Mucosa of stomach (tissue), 1 donor: ENCODE results near the gene RPUSD3.
"Not testable (repeated sequence)": the region's sequence is repeated elsewhere in the genome, so short reads cannot be mapped to it uniquely, and the experiment has no call there.

Source experiments
- H3K27me3 ChIP-seq: one replicate; pipeline ENCODE4 v1.7.0; 2013; ENCODE audit warnings: mild to moderate bottlenecking, low read length; ENCODE audit not compliant: control insufficient read depth, insufficient read depth
- H3K36me3 ChIP-seq: one replicate; pipeline ENCODE4 v1.7.0; 2013; ENCODE audit warnings: low read length; ENCODE audit not compliant: control insufficient read depth, insufficient read depth
- H3K4me1 ChIP-seq: one replicate; pipeline ENCODE4 v1.7.0; 2013; ENCODE audit warnings: mild to moderate bottlenecking, low read length; ENCODE audit not compliant: control insufficient read depth, insufficient read depth
- H3K4me3 ChIP-seq: one replicate; pipeline ENCODE4 v1.7.0; 2013; ENCODE audit warnings: low read length
- H3K9ac ChIP-seq: one replicate; pipeline ENCODE4 v1.7.0; 2013; ENCODE audit warnings: mild to moderate bottlenecking, low read length, moderate library complexity
- H3K9me3 ChIP-seq: one replicate; pipeline ENCODE4 v1.7.0; 2013; ENCODE audit warnings: mild to moderate bottlenecking, low read length, moderate library complexity; ENCODE audit not compliant: control insufficient read depth
- donor health status: Pancreatic carcinoma.

The RPUSD3 gene

DNA sequence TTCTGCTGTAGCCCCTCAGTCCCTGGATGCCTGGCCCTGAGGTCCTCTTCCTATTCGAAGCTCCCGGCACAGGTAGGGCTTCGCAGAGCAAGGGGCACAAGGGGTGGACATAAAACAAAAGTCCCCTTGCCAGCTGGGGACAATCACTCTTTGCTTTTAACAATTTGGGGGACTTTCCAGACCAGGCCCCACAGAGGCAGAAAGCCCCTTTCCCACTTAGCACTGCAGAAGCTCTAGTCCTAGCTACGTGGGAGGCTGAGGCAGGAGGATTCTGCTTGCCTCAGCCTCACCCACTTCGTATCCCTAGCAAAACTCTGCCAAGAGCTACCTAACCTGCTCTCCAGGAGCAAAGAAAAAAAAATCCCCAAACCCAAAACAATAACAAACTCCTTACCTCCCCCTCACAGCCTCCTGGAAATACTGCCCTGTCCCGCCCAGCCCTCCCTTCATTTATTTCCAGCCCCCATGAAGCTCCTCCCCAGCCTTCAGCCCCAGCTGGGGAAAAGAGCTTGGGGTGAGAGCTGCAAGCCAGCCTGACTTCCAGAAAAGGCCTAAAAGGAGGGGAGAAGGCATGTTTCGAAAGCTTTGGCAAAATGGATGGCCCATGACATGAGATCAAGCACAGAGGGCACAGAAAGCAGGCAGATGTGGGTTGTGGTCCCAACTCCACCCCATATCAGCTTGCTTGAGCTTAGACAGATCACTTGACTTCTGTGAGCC lies 36.2 kb upstream of the RPUSD3 start, which contains the start of gene CIDEC:
CIDEC (minus strand) TSS at position 424 of the 720 bp plus-strand sequence. CDS start 1,767 bp downstream, outside the sequence.
- H3K4me3 ChIP-seq, result no peak within 1 kb of the TSS
- peaks cover 24% of the 10 kb centered on the region for H3K4me1 ChIP-seq
- H3K36me3 ChIP-seq, result no peaks in the 10 kb centered on the region
- no peak within 1 kb of the TSS for H3K9ac ChIP-seq
- H3K27me3 ChIP-seq, result no peaks in the 10 kb centered on the region
- no peaks in the 10 kb centered on the region for H3K9me3 ChIP-seq

DNA sequence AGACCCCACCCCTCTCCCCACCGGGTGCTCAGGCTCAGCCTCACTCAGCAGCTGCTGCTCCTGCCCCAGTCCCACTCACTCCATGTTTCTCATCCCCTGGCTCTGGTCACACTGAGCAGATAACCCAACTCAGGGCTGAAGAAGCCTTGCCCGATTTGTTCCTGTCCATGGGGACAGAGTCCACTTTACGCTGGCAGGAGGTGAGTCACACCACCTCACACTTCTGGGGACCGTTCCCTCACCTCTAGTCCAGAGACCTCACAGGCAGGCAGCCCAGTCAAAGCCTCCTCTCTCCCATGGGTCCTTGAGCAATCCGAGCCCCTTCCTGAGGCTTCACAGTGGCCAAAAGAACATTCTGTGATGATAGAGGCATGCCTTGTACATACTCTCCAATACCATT lies 34.9 kb upstream of the RPUSD3 start:
- Histone ChIP-seq H3K9me3 (no peaks in the 10 kb centered on the region), H3K4me3 (no peak overlapping the region), H3K27me3 (no peaks in the 10 kb centered on the region), H3K9ac (no peak overlapping the region), H3K4me1 (peaks cover 16% of the 10 kb centered on the region), H3K36me3 (no peaks in the 10 kb centered on the region)

DNA sequence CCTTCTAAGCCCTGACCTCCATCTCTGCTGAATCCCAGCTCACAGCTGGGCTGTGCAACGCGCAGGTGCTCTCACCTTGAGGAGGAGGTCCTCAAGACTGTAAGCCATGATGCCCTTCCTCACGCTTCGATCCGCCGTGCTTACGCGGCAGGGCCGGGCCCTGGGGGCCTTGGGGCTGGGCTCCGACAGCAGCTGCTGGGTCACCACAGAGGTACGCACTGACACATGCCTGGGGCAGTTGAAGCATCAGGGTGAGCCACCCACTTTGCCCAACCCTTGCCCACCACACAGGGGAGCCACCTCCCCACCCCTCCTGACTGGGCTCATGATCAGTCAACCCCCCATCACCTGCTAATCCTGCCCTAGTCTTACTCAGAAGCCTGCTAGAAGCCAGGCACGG lies 33.2 kb upstream of the RPUSD3 start:
- Histone ChIP-seq H3K4me3 (no peak overlapping the region), H3K9ac (no peak overlapping the region), H3K27me3 (no peaks in the 10 kb centered on the region), H3K9me3 (no peaks in the 10 kb centered on the region), H3K4me1 (peaks cover 14% of the 10 kb centered on the region), H3K36me3 (no peaks in the 10 kb centered on the region)

DNA sequence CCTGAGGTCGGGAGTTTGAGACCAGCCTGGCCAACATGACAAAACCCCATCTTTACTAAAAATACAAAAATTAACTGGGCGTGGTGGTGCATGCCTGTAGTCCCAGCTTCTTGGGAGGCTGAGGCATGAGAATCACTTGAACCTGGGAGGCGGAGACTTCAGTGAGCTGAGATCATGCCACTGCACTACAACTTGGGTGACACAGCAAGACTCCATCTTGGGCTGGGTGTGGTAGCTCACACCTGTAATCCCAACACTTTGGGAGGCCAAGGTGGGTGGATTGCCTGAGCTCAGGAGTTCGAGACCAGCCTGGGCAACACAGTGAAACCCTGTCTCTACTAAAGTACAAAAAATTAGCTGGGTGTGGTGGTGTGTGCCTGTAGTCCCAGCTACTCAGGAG lies 32.4 kb upstream of the RPUSD3 start:
- H3K27me3 ChIP-seq, H3K9me3 ChIP-seq, H3K36me3 ChIP-seq, H3K4me3 ChIP-seq, H3K9ac ChIP-seq: not testable (repeated sequence)
- H3K4me1 ChIP-seq, result peaks cover 14% of the 10 kb centered on the region

DNA sequence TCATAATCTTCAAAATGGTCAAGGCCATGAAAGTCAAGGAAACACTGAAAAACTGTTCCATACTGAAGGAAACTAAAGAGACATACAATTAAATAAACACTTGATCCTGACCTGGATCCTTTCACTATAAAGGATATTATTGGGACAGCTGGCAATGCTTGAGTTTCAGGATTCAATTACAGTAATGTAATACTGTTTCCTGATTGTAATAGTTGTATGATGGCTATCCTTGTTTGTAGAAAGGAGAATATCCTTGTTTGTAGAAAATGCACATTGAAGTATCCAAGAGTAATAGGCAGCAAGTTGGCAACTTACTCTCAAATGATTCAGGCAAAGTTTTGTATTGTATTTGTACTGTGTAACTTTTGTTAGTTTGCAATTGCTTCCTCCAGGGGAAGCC lies 31.6 kb upstream of the RPUSD3 start:
- Histone ChIP-seq H3K9me3 (no peaks in the 10 kb centered on the region), H3K4me1 (peaks cover 14% of the 10 kb centered on the region), H3K9ac (no peak overlapping the region), H3K27me3 (no peaks in the 10 kb centered on the region), H3K4me3 (no peak overlapping the region), H3K36me3 (no peaks in the 10 kb centered on the region)

DNA sequence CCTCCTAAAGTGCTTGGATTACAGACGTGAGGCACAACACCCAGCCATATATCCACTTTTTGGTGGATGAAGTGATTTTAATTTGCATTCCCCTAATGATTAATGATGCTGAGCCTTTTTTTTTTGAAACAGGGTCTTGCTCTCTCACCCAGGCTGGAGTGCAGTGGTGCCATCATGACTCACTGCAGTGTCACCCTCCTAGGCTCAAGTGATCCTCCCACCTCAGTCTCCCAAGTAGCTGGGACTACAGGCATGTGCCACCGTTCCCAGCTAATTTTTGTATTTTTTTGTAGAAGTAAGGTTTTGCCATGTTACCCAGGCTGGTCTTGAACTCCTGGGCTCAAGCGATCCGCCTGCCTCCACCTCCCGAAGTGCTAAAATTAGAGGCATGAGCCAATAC lies 28.3 kb upstream of the RPUSD3 start:
- H3K36me3 ChIP-seq, H3K4me1 ChIP-seq, H3K27me3 ChIP-seq, H3K4me3 ChIP-seq, H3K9me3 ChIP-seq, H3K9ac ChIP-seq: not testable (repeated sequence)

DNA sequence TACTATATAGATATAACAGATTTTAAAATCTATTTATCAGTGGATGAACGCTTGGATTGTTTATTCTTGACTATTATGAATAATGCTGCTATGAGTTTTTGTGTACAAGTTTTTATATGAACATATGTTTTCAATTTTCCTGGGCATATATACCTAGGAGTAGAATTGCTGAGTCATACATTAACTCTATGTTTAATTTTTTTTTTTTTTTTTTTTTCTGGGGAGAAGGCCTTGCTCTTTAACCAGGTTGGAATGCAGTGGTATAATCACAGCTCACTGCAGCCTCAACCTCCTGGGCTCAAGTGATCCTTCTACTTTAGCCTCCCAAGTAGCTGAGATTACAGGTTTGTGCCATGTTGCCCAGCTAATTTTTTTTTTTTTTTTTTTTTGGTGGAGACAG lies 27.2 kb upstream of the RPUSD3 start:
- no peaks in the 10 kb centered on the region for H3K27me3 ChIP-seq
- no peak overlapping the region for H3K4me3 ChIP-seq
- no peaks in the 10 kb centered on the region for H3K36me3 ChIP-seq
- no peaks in the 10 kb centered on the region for H3K9me3 ChIP-seq
- H3K9ac ChIP-seq, result no peak overlapping the region
- H3K4me1 ChIP-seq, result no peaks in the 10 kb centered on the region

DNA sequence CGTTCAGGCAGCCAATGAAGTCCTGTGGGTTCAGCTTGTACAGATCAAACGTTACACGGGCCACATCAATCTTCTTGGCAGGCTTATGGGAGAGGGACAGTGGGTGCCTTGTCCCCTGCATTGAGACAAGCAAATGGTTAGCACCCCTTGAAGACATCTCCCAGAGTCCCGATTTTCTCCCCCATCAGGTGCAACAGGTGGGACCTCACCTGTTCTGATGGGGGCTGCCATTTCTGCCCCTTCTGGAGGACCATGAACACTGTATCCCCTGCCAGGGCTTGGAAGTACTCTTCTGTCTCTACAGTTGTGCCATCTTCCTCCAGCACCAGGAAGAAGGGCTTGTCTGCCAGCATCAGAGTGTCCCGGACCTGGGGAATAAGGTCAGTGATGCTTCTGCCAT lies 26.1 kb upstream of the RPUSD3 start:
- Histone ChIP-seq H3K4me1 (no peaks in the 10 kb centered on the region), H3K9me3 (no peaks in the 10 kb centered on the region), H3K27me3 (no peaks in the 10 kb centered on the region), H3K4me3 (no peak overlapping the region), H3K36me3 (no peaks in the 10 kb centered on the region), H3K9ac (no peak overlapping the region)

DNA sequence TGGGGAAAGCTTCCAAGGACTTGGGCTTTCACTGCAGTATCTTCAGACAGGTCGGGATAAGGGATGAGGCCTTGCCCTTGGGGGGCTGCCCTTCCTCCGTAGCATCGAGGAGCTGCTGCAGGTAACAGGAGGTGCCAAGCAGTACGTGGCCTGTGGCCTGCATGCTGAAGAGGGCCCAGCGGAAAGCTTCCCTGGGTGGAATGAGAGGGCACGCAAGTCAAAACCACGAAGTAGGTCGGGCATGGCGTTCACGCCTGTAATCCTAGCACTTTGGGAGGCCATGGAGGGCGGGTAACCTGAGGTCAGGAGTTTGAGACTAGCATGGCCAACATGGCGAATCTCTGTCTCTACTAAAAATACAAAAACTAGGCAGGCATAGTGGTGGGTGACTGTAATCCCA lies 23.3 kb upstream of the RPUSD3 start:
- Histone ChIP-seq H3K36me3 (no peaks in the 10 kb centered on the region), H3K4me1 (peaks cover 10% of the 10 kb centered on the region), H3K9ac (no peak overlapping the region)

DNA sequence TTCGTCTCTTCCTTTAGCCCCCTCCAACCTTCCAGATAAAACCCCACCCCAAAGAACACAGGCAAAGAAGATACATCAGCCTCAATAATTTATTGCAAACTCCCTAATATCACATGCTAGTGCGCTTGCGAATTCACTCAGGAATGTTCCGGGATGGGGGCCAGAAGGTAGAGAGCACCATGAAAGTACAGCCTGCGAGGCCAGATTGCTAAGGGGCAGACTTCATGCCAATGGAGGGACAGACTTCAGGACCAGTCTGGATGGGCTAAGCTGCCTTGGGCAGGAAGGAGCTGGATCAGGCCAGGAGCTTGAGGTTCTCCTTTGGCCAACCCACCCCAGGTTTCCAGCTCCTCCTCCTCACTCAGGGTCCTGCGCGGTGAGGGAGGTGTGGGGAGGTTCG lies 22.8 kb upstream of the RPUSD3 start:
- Histone ChIP-seq H3K4me3 (no peak overlapping the region), H3K27me3 (peaks cover 3% of the 10 kb centered on the region), H3K9me3 (no peaks in the 10 kb centered on the region), H3K36me3 (no peaks in the 10 kb centered on the region), H3K9ac (no peak overlapping the region), H3K4me1 (peaks cover 12% of the 10 kb centered on the region)

More for the DNA sequence above, 23.3 kb upstream of the RPUSD3 start:
- no peak overlapping the region for H3K4me3 ChIP-seq
- H3K27me3 ChIP-seq, result peaks cover 3% of the 10 kb centered on the region
- H3K9me3 ChIP-seq, result no peaks in the 10 kb centered on the region

DNA sequence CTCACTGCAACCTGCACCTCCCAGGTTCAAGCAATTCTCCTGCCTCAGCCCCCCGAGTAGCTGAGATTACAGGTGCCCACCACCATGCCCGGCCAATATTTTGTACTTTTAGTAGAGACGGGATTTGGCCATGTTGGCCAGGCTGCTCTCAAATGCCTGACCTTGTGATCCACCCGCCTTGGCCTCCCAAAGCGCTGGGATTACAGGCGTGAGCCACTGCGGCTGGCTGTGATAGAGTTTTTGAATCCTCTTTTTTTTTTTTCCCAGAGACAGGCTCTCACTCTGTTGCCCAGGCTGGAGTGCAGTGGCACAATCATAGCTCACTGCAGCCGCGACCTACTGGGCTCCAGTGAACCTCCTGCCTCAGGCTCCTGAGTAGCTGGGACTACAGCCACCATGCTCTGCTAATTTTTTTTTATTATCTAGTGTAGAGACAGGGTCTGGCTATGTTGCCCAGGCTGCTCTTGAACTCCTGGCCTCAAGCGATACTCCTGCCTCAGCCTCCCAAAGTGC lies 21.4 kb upstream of the RPUSD3 start:
- peaks cover 12% of the 10 kb centered on the region for H3K4me1 ChIP-seq
- H3K27me3 ChIP-seq, H3K36me3 ChIP-seq, H3K4me3 ChIP-seq, H3K9me3 ChIP-seq, H3K9ac ChIP-seq: not testable (repeated sequence)

DNA sequence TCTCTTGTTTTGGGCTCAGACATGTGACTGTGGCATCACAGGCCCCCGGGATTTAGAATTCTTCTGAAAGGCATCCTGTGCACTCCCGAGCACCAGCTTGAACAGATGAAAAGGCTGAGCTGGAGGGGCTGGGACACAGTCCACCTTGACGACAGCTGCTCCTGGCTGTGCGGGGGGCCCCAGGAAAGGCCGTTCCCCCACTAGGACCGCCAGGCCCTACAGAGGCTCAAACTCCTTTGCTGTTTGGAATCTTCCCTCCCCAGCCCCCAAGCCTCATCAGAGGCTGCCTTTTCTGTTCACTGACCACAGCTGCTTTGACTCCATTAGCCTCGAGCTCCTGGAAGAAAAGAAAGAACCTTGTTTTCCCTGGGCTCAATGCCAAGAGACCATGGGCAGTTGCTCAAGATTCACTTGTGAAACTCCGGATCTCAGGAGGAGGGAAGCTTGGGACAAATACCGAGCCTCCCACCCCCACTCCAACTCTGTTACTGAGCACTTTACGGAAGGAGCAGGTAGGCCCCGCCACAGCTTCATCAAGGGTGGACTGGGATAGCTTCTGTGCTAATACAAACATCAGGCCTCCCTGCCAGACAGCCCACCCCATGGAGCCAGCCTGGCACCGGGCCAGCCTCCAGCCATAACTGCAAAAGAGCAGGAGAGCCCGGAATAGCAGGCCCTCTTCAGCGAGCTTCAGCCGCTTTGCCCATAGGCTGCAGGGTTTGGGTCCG lies 20.6 kb upstream of the RPUSD3 start:
- no peaks in the 10 kb centered on the region for H3K36me3 ChIP-seq
- H3K27me3 ChIP-seq, result peaks cover 3% of the 10 kb centered on the region
- H3K4me3 ChIP-seq, result no peak overlapping the region
- no peaks in the 10 kb centered on the region for H3K9me3 ChIP-seq
- H3K9ac ChIP-seq, result no peak overlapping the region
- peaks cover 12% of the 10 kb centered on the region for H3K4me1 ChIP-seq
